UCSD-AML1 (cell line): ENCODE data around the gene RLN3.

ENCODE experiments used
- DNase-seq: peaks from one replicate; lab custom pipeline; 2025; ENCODE audit not compliant: unreplicated experiment; lab: John Stamatoyannopoulos, UW

Gene RLN3

GRCh38 chr19:14078411-14078810, 50.5 kb downstream of the RLN3 start:
- DNase-seq, result no peak
